ENCODE results near the gene DHX15. TPM values are rescaled to one million over a fixed set of nuclear protein-coding genes. Genes with fewer than 3 reads are reported as not detected.
"Not testable (repeated sequence)": the region's sequence is repeated elsewhere in the genome, so short reads cannot be mapped to it uniquely, and the experiment has no call there.

DHX15 gene
- total RNA-seq, 1 donor from 2014 or later, result 102 TPM

- DNase-seq (ENCODE audit: extremely low read depth, low read depth, low spot score), result no peak
Measured at GRCh38 chr4:24550441-24551175, 33.7 kb downstream of the DHX15 start.

GRCh38 chr4:24547979-24548378 is 36.4 kb downstream of the DHX15 start:
- DNase-seq (ENCODE audit: extremely low read depth, low read depth, low spot score), result no peak

- no peak for DNase-seq (ENCODE audit: extremely low read depth, low read depth, low spot score)
Measured at GRCh38 chr4:24544208-24544988, 40.0 kb downstream of the DHX15 start.

- no peak for DNase-seq (ENCODE audit: extremely low read depth, low read depth, low spot score)
Measured at GRCh38 chr4:24537025-24537424, 47.3 kb downstream of the DHX15 start.

- DNase-seq (ENCODE audit: extremely low read depth, low read depth, low spot score), result no peak
Measured at GRCh38 chr4:24535399-24535798, 49.0 kb downstream of the DHX15 start.

GRCh38 chr4:24533364-24533763 is 51.0 kb downstream of the DHX15 start:
- no peak for DNase-seq (ENCODE audit: extremely low read depth, low read depth, low spot score)

GRCh38 chr4:24529555-24529954 is 54.8 kb downstream of the DHX15 start:
- DNase-seq (ENCODE audit: extremely low read depth, low read depth, low spot score), result no peak

GRCh38 chr4:24527371-24527770 is 57.0 kb downstream of the DHX15 start:
- DNase-seq (ENCODE audit: extremely low read depth, low read depth, low spot score), result no peak

GRCh38 chr4:24521544-24521943 is 62.8 kb downstream of the DHX15 start:
- no peak for DNase-seq (ENCODE audit: extremely low read depth, low read depth, low spot score)

GRCh38 chr4:24519649-24520048 is 64.7 kb downstream of the DHX15 start:
- DNase-seq (ENCODE audit: extremely low read depth, low read depth, low spot score), result no peak

GRCh38 chr4:24517676-24518075 is 66.7 kb downstream of the DHX15 start:
- no peak for DNase-seq (ENCODE audit: extremely low read depth, low read depth, low spot score)

GRCh38 chr4:24516926-24517325 is 67.4 kb downstream of the DHX15 start:
- no peak for DNase-seq (ENCODE audit: extremely low read depth, low read depth, low spot score)

GRCh38 chr4:24515698-24516097 is 68.7 kb downstream of the DHX15 start:
- DNase-seq (ENCODE audit: extremely low read depth, low read depth, low spot score), result no peak

GRCh38 chr4:24514808-24515207 is 69.5 kb downstream of the DHX15 start:
- no peak for DNase-seq (ENCODE audit: extremely low read depth, low read depth, low spot score)

- no peak for DNase-seq (ENCODE audit: extremely low read depth, low read depth, low spot score)
Measured at GRCh38 chr4:24513718-24514117, 70.6 kb downstream of the DHX15 start.

- DNase-seq (ENCODE audit: extremely low read depth, low read depth, low spot score), result no peak
Measured at GRCh38 chr4:24511371-24512063, 72.8 kb downstream of the DHX15 start.

GRCh38 chr4:24510091-24510490 is 74.3 kb downstream of the DHX15 start:
- DNase-seq (ENCODE audit: extremely low read depth, low read depth, low spot score), result no peak

GRCh38 chr4:24508541-24508940 is 75.8 kb downstream of the DHX15 start:
- DNase-seq (ENCODE audit: extremely low read depth, low read depth, low spot score), result no peak

GRCh38 chr4:24507439-24507838 is 76.9 kb downstream of the DHX15 start:
- no peak for DNase-seq (ENCODE audit: extremely low read depth, low read depth, low spot score)

- DNase-seq (ENCODE audit: extremely low read depth, low read depth, low spot score), result not testable (repeated sequence)
Measured at GRCh38 chr4:24503090-24503489, 81.3 kb downstream of the DHX15 start.

- no peak for DNase-seq (ENCODE audit: extremely low read depth, low read depth, low spot score)
Measured at GRCh38 chr4:24497221-24497620, 87.1 kb downstream of the DHX15 start.

- no peak for DNase-seq (ENCODE audit: extremely low read depth, low read depth, low spot score)
Measured at GRCh38 chr4:24496597-24496996, 87.8 kb downstream of the DHX15 start.
